Glomerular visceral epithelial cell (primary cell): ENCODE data around the gene ARHGAP10.

ENCODE experiments used
- DNase-seq: peaks from one replicate; pipeline ENCODE4 v3.0.0-alpha.2; 2016; ENCODE audit errors: extremely low spot score

The ARHGAP10 gene

DNA sequence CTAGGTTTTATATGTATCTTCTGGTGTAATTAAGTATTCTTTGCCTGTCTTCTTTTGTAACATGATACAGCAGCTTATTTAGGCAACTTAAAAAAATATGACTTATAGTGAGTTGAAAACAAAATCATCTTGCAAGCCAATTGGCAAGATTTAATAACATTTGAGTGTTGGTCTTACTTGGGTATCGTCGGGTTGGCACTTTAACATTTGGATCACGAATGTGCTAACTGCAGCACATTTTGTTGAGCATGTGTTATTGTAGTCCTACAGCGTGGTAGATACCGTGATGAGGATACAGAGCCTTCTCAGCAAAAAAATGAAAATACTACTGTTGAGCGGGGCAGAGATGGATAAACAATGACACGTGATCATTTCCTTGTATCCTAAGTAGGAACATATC, 295.3 kb downstream of the ARHGAP10 start:
- no peak for DNase-seq

DNA sequence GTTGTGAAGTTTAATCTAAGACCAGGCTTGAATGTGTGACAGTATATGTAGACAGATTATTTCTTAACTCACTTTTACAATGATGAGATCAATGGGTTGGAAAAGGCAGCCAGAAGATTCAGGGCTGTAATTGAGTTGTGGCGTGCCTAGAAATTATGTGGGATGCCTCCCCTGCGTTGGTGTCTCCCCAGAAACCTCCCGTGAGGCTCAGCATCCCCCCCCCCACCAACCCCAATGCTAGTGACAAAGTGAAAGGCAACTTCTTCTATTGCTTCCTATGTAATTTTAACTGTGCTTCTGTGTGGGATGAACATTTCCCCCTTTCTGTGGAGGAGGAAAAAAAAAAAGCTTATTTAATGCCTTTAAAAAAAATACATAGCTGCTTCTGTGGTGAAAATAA, 297.9 kb downstream of the ARHGAP10 start:
- no peak for DNase-seq

DNA sequence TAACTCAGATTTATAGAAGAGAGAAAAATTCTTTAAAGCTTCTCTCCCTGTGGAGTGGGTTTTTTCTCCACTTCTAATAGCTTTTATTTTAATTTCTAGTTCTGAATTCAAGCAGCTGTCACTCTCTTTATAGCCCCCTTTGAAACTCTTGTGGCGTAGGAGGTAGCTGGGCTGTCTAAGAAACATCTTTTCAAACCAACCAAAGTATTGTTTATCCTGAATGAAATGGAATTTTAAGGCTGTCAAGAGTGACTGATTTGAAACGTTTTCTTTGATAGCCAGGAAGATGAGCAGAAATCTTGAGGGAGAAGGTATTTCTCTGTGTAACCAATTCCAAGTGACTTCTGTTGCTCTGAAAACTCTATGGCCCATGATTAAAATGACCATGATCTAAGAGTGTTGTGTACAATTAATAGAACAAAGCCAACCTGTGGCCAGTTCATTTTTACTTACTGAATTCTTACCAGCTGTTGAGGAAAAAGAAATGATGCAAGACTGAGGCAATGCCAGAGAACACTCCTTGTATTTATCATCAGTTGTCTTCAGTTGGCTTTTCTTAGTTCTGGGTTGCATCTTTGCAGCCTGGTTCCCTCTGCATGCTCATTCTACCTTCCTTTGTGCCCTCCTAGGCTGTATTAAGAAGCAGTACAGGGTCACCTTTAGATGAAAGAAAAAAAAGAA, 298.4 kb downstream of the ARHGAP10 start:
- no peak for DNase-seq

DNA sequence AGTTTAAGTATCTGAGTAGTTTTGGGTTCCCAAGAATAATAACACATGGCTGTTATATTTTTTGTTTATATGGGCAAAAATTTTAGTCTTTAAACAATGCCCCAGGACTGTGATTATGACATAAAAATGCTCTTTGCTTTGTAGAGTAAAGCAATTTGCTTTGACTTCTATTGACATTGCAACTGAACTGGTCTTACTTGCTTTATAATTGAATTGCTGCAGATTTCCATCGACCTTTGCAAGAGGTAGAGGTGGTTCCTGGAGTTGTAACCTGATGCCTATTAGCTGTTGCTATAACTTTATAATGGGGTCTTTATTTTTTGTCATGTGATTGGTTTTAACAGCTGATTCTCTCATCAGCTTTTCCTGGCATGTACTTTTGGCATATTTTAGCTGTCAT, 302.9 kb downstream of the ARHGAP10 start:
- DNase-seq: no peak

DNA sequence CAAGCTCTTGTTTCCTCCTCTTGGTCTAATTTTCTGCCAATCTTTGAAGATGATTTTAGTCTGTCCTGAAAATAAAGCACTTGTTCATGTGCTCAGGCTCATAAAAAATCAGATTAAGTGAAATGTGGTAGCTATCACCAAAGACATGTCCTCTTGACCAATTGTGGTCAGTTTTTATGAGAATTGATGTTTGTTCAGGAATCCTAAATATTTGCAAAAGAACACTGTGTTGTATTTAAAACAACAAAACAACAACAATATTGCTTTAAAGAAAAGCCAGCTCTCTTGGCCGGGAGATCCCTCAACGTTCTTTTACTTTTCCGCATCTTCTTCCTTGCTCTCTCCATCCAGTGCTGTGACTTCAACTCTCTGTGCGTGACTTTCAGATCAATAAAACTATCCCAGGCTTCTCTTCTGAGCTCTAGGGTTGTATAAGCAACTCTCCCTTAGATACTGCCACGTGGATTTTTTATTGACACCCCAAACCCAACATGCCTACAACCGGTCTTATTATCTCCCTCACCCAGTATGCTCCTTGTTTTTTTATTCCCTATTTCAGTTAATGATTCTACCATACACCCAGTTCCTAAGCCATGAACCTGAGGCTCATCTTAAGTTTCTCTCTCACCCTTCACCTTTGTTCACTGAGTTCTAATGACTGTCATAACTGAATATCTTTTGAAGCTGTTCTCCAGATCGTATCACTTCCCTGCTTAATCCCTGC, 309.9 kb downstream of the ARHGAP10 start:
- DNase-seq: no peak

DNA sequence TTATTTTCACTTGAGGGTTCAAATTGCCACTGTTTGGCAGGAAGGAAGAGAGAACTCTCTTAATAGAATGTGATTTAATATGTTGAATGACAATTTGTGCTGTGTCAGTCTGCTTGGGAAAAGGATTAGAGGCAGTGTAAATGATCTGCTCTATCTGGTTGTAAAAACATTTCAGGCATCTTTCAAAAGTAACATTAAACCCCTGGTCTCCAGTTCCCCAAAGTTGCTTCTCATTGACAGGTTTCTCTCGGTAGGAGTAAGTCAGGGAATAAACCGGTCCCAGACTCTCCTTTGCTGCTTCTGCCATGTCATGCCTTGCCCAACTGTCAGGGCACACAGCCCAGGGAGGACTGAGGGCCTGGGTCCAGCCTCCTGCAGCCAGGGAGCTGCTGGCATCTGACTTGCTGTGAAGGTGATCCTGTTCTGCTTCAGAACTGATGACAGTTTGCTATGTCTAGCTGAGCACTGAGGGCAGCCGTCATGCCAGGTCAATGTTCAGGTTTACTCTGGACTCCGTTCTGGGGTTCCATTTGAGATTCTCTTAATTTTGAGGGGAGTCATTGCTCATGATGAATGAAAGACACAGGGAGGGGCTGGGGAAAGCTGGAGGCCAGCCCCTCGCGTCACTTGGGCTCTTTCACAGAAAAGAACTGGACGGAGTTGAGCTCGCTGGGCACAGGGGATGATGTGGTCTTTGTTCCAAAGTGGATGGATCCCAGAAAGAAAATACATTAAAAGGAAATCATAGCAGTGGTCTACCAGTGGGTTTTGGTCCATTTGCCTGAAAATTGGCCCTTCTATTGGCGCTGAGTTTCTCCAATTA, 312.4 kb downstream of the ARHGAP10 start:
- no peak for DNase-seq

DNA sequence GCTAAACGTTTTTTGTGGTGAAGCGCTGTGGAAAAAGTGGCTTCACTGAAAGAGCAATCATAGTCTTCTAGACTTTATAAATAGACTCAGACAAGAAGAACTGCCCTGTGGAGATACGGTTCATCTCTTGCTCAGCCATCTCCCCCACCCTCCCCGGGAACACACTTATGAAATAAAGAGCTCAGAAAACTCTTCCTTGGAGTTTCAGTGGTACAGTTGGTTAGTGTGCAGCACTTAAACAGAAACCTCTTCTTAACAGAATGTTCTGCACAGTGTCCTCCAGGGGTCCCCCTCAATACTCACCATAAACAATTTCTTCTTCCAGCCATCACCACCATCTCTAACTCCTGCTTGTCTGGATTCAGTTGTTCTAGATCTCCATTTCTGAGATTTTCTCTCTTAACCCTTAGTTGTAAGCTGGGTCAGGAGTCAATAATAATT, 313.0 kb downstream of the ARHGAP10 start:
- no peak for DNase-seq

DNA sequence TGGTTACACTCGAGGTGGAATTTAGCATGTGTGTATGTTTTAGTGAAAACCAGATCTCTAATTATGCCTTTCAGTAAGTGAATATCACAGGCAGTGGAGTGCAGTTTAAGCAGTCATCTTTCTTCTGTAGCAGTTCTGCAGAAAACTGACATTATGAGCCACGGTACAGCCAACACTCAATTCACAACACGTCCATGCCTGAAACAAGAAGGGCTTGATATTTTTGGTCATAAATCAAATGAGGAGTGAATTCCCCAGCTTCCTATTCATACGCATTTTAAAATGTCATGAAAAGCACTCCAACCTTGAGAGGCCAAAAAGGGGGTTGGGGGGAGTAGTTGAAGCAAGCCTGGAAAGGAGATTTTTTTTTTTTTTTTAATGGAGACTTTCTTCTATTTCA, 316.7 kb downstream of the ARHGAP10 start:
- DNase-seq: no peak

DNA sequence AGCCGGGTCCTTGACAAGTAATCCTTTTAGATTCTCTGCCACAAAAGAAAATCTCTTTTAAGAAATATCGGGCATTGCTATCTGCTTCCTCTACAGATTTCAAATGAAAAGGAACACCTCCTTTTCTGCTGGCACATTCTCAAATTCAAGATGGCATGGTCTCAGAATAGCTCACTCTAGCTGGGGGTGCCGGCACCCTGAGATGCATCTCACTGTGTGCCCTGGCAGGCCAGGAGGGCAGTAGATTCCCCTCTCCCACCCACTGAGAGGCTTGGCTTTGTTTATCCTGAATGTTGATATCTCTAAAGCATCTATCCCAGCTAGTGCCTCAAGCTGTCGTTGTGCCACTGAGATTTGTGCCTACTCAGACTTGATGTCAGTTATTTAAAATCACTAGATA, 319.5 kb downstream of the ARHGAP10 start:
- no peak for DNase-seq

DNA sequence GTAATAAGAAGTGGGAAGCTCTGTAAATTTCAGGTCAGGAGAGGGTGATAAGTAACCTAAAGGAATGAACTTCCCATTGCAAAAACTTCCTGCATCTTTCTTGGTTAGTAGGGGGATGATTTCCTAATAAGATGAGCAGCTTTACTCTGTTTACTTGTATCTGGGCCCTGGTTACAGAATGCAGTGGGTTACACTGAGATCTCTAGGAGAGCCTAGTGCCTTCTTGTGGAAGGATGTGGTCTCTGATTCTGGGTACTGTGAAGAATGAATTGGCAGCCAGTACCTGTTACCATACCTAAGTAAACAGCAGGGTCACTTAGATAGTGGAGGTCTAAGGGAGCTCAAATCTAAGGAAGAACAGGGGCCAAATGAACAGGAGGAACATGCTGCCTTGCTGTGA, 320.6 kb downstream of the ARHGAP10 start:
- DNase-seq: no peak

DNA sequence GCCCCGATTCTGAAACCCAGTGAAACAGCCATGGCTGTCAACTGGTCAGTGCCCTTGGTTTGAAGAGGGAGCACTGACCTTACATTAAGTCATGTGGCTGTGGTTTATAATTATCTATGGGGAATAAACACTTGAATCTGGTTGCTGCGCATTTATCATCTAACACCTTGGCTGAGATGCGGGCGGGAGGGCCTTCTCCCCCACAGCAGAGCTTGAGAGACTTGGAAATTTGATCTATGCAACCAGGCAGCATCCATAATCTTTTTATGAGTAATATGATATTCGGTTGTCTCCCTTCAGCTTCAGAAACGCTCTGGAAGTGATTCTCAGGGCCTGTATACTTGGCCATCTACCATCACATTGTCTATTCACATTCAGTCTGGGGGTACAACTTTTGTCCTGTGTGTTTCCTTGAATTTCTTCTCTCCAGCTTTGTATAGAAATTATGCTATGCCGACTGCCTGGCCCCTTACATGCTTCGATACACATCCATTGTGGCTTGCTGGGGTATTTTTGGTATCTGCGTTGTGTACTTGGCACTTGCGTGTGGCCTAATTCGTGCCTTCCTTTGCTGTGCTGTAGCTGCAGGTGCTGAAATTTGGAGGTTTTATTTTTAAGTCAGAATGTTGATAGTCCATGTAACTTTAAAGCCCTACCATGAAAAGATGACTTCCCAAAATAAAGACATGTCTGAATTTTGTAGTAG, 321.6 kb downstream of the ARHGAP10 start:
- no peak for DNase-seq

DNA sequence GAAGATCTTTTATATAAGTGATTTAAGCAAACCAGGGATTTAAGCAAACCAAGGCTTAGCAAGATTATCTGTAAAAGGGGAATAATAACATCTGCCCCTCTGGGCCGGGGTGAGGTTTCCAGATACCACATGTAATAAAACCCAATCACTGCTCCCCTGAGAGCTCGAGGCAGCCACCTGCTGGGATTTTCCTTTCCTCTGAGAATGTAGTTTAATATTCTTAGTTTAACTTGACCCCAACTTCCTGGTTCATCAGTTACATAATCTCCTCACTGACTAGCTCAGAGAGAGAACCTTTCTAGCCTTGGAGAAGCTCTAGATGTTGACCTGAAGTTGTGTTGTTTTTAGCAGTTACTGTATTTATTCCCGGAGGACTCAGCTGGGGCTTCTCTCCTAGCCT, 322.4 kb downstream of the ARHGAP10 start:
- DNase-seq: no peak

DNA sequence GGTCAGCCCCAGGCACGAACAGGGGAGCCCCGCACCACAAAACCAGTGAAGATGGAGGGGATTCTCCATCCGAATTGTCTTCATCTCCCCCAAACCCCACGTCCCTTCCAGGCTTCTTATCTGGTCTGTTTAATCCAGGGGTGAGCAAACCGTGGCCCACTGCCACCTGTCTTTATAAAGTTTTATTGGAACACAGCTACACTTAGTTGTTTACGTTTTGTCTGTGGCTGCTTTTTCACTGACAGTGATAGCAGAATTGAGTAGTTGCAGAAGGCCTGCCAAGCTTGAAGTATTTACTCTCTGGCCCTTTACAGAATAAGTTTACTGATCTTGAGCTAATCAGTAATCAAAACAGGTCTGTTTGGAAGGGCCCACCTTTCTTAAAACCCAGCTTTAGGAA, 324.0 kb downstream of the ARHGAP10 start:
- DNase-seq: no peak

DNA sequence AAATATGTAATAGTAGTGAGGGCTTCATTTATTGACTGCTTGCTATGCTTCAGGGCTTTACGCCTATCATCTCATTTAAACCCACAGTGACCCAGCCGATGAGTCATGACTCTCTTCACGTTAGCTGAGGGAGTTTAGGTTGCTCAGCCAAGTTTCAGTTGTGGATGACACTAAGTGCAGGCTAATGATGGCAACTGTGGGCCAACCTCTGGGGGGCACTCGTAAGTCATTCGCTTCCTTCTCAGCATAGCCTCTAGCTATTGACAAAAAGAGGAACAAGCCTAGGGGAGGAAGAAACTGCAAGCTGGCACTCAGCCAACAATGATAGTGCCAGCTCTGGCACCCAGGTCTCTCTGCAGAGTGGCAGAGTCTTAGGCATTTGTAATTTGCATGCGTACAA, 325.0 kb downstream of the ARHGAP10 start:
- DNase-seq: peak; percentile 52

DNA sequence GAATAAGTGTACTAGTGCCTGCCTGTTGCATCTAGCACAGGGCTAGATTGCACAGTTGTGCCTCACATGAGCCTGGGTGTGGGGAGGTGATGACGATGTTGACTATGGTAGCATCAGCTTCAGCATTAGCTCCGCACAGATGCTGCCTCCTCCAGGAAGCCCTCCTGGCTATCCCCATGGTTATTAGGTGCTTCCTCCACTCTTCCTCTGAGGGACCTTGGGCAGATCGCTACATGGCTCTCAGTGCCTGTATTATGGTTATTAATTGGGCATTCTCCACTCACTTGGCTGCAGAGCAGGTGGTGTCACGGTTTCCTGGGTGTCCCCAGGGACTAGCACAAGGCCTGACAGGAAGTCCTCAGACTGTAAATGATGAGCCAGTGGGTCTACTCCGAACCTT, 325.6 kb downstream of the ARHGAP10 start:
- no peak for DNase-seq

DNA sequence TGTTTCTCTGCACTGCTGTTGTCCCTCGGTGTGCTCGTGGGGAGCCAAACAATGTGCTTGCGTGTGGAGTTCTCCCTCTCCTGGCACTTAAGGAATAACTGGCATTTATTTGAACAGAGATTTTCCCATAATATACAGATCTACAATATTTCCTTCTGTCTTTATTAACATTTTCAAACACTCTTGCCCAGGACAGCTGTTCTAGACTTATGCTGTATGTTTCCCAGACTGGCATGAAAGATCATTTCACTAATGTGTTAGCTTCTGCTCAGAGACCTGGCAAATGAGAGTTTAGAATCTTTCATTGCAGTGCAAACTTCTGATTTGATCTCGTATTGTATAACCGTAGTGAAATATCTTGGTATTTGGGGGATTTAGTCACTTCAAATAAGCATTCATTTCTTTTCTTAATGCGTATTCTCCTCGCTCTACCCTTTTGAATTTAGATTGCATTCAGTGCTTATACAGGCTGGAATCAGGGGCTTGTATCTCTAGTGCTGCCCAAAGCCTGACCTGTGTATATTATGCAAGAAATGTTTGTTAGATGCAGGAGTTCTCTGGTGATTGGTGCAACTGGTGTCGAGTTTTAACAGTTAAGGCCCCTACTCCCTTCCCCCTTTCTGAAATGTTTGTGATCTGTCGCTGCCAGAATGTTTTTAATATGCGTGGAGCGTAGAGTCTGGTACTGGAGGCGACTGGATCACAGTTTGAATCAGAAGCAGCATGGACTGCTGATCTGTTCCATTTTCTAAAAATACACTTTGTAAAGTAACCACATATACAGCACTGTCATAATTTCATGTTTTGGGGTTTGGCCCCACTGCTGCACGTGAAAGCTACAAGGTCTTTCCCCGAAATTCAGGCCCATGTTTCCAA, 326.3 kb downstream of the ARHGAP10 start:
- DNase-seq: no peak

DNA sequence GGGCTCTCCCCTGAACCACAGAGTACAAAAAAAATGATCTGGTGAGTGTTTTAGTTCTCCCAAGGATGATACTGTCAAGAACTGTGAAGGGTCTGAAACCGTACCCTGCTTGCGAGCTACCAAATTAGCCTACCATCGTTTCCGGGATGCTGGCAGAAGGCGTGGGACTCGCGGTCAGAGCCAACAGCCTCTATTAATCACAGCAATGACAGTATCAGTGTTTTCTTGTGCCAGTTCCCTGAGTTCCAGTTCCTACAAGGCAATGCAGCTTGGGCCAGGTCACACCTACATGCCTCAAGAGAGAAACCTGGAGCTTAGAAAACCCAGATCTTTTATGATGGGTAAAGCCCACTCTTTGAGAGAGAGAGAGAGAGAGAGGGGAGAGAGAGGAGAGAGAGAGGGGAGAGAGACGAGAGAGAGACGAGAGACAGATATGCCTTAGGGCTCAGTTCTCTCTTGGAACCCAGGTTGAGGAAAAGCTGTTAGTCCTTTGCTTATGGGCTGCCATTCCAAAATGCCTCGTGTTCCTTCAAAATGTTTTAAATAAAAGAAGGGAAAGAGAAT, 327.8 kb downstream of the ARHGAP10 start:
- DNase-seq: no peak

DNA sequence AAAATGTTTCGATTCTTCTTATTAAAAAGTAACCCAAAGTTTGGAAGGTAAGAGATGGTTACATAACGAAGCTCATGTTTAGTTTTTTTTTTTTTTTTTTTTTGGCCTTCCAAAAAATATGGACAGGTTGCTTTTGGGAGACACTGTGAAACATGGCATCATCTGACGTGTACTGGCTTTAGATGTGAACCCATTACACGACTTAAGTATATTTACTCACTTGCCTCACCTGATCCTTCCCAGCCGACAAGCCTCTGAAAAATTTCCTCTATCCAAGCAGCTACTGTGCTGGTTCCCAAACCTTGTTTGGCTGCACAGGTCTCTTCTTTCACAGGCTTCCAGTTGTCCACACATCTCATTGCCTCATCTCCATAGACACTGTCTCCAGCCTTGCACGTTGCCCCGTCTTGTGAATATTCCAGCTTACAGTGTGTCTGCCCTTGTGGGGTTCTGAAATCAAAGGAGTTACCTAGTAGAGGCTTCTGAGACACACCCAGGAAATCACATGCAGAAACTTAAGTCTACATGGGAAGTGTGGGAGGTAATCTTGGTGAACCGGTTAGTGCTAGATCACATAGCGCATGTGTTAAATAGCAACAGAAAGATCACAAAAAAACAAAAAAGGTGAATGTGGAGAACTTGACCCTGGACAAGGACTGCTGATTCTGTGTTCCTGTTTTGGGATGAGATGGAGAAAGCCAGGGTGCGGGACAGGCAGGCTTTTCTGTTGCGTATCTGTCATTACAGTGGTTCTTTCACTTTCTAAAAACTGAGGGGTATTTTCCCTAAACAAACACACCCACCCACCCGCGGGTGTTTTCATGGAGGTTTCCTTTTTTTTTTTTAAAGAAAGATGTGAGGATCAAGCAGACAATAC, 328.6 kb downstream of the ARHGAP10 start:
- DNase-seq: no peak

DNA sequence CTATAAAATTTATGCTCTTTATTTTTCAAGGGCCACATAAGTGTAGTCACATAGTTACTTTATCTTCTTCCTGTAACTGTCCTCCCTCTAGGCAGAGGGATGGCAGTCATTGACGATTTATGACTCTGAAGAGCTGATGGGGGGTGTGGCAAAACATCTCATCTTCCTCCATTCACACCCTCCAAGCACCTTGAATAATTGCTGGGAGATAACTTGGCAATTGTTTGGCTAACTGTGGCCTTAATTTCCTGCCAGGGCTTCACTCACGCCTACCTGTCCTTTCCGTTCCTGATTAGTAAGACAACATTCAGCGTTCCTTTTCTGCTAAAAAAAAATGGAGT, 329.2 kb downstream of the ARHGAP10 start:
- no peak for DNase-seq

DNA sequence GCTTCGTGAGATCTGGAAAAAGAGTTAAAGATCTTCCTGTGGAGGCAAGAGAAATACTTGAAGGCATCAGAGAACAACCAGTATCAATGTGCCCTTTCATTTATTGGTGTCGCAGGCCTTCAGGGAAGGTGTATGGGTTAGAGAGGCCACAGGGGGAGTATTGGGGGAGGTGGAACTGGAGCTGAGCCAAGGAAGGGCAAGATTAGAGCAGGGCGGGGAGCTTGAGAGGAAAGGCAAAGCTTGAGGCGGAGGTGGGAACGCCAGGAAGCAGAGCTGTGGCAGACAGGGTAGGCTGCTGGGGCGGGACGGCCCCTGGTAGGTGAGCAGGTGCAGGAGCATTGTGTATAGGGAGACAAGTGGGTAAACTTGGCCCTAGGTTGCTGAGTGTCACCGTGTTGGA, 329.9 kb downstream of the ARHGAP10 start:
- no peak for DNase-seq
